Measurements from ENCODE around the gene PDLIM1. TPM values are rescaled to one million over a fixed set of nuclear protein-coding genes. Genes with fewer than 3 reads are reported as not detected.

Gene PDLIM1
- total RNA-seq, 1 experiment from 2014 or later, result 115 TPM

GRCh38 chr10:95260397-95260881 lies 30.4 kb downstream of the PDLIM1 start:
- peaks cover 4% of the 10 kb centered on the region for H3K79me1 ChIP-seq (ENCODE audit: insufficient read depth, low read depth, low read length, poor library complexity, severe bottlenecking)
- H3K4me1 ChIP-seq (ENCODE audit: insufficient read depth, low read length), result peaks cover 10% of the 10 kb centered on the region
- Mint-ChIP-seq H3K4me3 (no peak overlapping the region), H3K9me3 (peaks cover 12 to 17% of the 10 kb centered on the region in 2 experiments), H3K27me3 (ENCODE audit: low read depth) (no peaks in the 10 kb centered on the region), H3K4me1 (peaks cover 35 to 39% of the 10 kb centered on the region in 2 experiments), H3K36me3 (ENCODE audit: insufficient read depth in 1 of 3, low read depth in 3 of 3) (peaks cover 33 to 70% (median 66%) of the 10 kb centered on the region in 3 experiments), H3K27ac (peak overlapping the region; percentile 62 to 89 (median 65); a peak in 2 of 7 replicates)
- no peak overlapping the region for H4K5ac ChIP-seq (ENCODE audit: insufficient read length, low read depth, low read length)
- no peaks in the 10 kb centered on the region for H3K9me3 ChIP-seq (ENCODE audit: control insufficient read depth, low read depth, low read length)
- no peak for TF ChIP-seq CTCF (conservative IDR thresholded peaks at IDR 0.05)
- no peaks in the 10 kb centered on the region for H4K20me1 ChIP-seq (ENCODE audit: control insufficient read depth, insufficient read depth, insufficient read length)
- H2BK120ac ChIP-seq (ENCODE audit: low read depth, low read length, poor library complexity, severe bottlenecking), result no peak overlapping the region
- H2AK5ac ChIP-seq (ENCODE audit: insufficient read length, low read length), result no peak overlapping the region
- no peak overlapping the region for H3K27ac ChIP-seq (ENCODE audit: insufficient read length, low read depth, low read length)
- H3T11ph ChIP-seq (ENCODE audit: low read length), result no peak overlapping the region
- no peak overlapping the region for H3K18ac ChIP-seq (ENCODE audit: insufficient read length, low read depth, low read length)
- no peak overlapping the region for H3K14ac ChIP-seq (ENCODE audit: insufficient read depth, low read length)
- no peak overlapping the region for H2AFZ ChIP-seq (ENCODE audit: low read length)
- no peak overlapping the region for H2BK5ac ChIP-seq (ENCODE audit: insufficient read length, low read length)
- no peak overlapping the region for H3K4me2 ChIP-seq (ENCODE audit: insufficient read depth, insufficient read length, low read length)
- no peak overlapping the region for H2BK12ac ChIP-seq (ENCODE audit: insufficient read length, low read depth, low read length)
- no peak for DNase-seq
- H4K91ac ChIP-seq (ENCODE audit: insufficient read length, low read depth, low read length), result no peak overlapping the region
- H3K79me2 ChIP-seq (ENCODE audit: insufficient read depth, low read length), result no peaks in the 10 kb centered on the region
- H3K23ac ChIP-seq (ENCODE audit: insufficient read length, low read depth, low read length), result no peak overlapping the region
- no CpG with 5 or more reads among the region's 3 CpGs for WGBS (ENCODE audit: extremely low coverage, insufficient read length, low lambda C conversion rate)
- no peak overlapping the region for H3K56ac ChIP-seq (ENCODE audit: insufficient read length, low read depth, low read length)
- no peak overlapping the region for H3K9ac ChIP-seq (ENCODE audit: extremely low read depth, insufficient read length, low read length)
- no peak overlapping the region for H2BK15ac ChIP-seq (ENCODE audit: low read depth, low read length)
- no peak overlapping the region for H3K4ac ChIP-seq (ENCODE audit: low read depth, low read length)
- H3K27me3 ChIP-seq (ENCODE audit: insufficient read depth, low read length), result no peaks in the 10 kb centered on the region
- H4K8ac ChIP-seq (replicated peaks; ENCODE audit: insufficient read length, low read depth, low read length), result no peak overlapping the region
- H2BK20ac ChIP-seq (ENCODE audit: low read depth, low read length, poor library complexity, severe bottlenecking), result no peak overlapping the region
- no peaks in the 10 kb centered on the region for H3K23me2 ChIP-seq (ENCODE audit: insufficient read length, low read depth, low read length, poor library complexity, severe bottlenecking)
